Measurements from ENCODE around the gene KCP.
A peak's percentile ranks its signal among the peaks of the same experiment; 100 is the strongest.

KCP gene

GRCh38 chr7:128885370-128886187 lies 24.9 kb downstream of the KCP start:
- DNase-seq, result no peak

- DNase-seq, result no peak
Observed at GRCh38 chr7:128884561-128885369, 25.7 kb downstream of the KCP start.

- DNase-seq, result peak; percentile 86
Observed at GRCh38 chr7:128883622-128884448, 26.7 kb downstream of the KCP start.

- no peak for DNase-seq
Observed at GRCh38 chr7:128882134-128882533, 28.4 kb downstream of the KCP start.

GRCh38 chr7:128881458-128882125 lies 28.9 kb downstream of the KCP start:
- DNase-seq, result no peak

- DNase-seq, result no peak
Observed at GRCh38 chr7:128880791-128881457, 29.6 kb downstream of the KCP start.

GRCh38 chr7:128879939-128880746 lies 30.4 kb downstream of the KCP start:
- DNase-seq, result no peak

GRCh38 chr7:128879461-128879938 lies 31.0 kb downstream of the KCP start:
- DNase-seq, result no peak

GRCh38 chr7:128878226-128879105 lies 32.0 kb downstream of the KCP start:
- no peak for DNase-seq

GRCh38 chr7:128877756-128878120 lies 32.8 kb downstream of the KCP start:
- no peak for DNase-seq

GRCh38 chr7:128876978-128877755 lies 33.3 kb downstream of the KCP start:
- DNase-seq, result no peak

GRCh38 chr7:128876586-128876977 lies 33.9 kb downstream of the KCP start:
- DNase-seq, result no peak

- DNase-seq, result no peak
Observed at GRCh38 chr7:128876127-128876526, 34.4 kb downstream of the KCP start.

- no peak for DNase-seq
Observed at GRCh38 chr7:128875523-128875948, 35.0 kb downstream of the KCP start.

- no peak for DNase-seq
Observed at GRCh38 chr7:128874140-128875031, 36.1 kb downstream of the KCP start.

GRCh38 chr7:128873234-128873633 lies 37.3 kb downstream of the KCP start:
- DNase-seq, result no peak

- DNase-seq, result no peak
Observed at GRCh38 chr7:128872394-128872824, 38.1 kb downstream of the KCP start.

GRCh38 chr7:128871050-128871449 lies 39.5 kb downstream of the KCP start:
- no peak for DNase-seq
